ENCODE results near the gene USP7.

GRCh38 chr16:8851761-8852403 is 111.8 kb downstream of the USP7 start:
- no peak for TF ChIP-seq CTCF (conservative IDR thresholded peaks at IDR 0.05 in 1 of 2, IDR thresholded peaks at IDR 0.05 in 1 of 2; ENCODE audit: extremely low read depth in 1 of 2, insufficient read depth in 1 of 2, low read depth in 1 of 2, low read length in 2 of 2)
- no peak for TF ChIP-seq EZH2 (IDR thresholded peaks at IDR 0.05; ENCODE audit: borderline replicate concordance, low read length)
